ENCODE data around the gene CCS.
"Not testable (repeated sequence)": the region's sequence is repeated elsewhere in the genome, so short reads cannot be mapped to it uniquely, and the experiment has no call there.

Gene CCS

GRCh38 chr11:66591175-66591574 is 1.8 kb upstream of the CCS start:
- no peak for DNase-seq (ENCODE audit: low read depth)

DNA sequence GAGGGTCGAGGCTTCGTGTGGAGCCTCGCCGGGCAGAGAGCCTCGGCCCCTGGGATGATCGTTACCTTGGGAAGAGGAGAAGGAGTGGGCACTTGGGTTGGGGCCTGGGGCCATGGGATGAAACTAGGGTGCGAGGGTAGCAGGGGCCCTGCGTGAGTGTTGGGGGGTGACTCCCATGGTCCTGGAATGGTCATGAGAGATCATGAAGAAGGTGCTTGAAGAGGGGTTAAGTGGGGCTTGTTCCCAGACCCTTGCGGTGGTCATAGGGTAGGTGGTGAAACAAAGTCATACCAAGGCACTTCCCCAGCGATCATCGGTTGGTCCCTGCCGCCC is 284 bp downstream of the CCS start:
- DNase-seq (ENCODE audit: low read depth): no peak

DNA sequence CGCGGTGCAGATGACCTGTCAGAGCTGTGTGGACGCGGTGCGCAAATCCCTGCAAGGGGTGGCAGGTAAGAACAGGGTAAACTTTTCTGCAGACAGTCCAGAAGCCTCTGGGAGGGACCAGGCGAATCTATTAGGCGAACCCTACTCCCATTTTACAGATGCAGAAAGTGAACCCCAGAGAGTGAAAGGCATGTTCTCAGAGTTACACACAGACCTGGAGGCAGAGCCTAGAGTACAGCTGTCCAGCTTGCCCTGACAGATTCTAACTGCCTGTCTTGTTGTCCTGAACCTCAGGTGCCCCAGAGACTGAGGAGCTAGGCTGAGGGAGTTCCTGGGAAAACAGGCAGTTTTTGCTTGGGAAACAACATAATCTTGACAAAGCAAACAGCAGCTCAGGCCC is 665 bp downstream of the CCS start:
- DNase-seq (ENCODE audit: low read depth): no peak

- DNase-seq (ENCODE audit: low read depth): no peak
Observed at GRCh38 chr11:66595245-66595904, 2.4 kb downstream of the CCS start.

GRCh38 chr11:66598993-66599392 is 6.0 kb downstream of the CCS start:
- DNase-seq (ENCODE audit: low read depth): no peak

- DNase-seq (ENCODE audit: low read depth): no peak
Observed at GRCh38 chr11:66600219-66600618, 7.2 kb downstream of the CCS start.

DNA sequence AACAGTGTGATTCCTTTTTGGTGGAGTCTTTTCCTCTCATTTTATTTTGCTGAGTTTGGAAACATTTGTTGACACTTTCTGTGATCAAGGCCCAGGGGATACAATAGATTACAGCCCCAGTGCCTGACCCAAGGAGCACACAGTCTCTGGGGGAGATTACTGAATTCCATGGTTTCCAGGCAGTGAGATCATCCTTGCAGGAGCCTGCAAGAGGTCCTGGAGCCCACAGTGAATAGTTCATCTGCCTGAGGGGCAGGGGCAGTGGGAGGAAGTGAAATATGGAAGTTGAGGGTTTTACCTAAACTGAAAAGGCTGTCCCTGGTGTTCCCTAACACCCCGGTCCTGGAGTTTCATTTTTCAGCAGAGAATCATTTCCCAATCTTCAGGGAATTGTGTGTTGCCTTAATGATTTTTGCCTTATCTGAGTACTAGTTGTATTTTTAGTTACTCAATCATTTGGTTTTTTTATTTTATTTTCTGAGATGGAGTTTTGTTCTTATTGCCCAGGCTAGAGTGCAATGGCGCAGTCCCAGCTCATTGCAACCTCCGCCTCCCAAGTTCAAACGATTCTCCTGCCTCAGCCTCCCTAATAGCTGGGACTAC is 7.7 kb downstream of the CCS start:
- no peak for DNase-seq (ENCODE audit: low read depth)

GRCh38 chr11:66603072-66603471 is 10.1 kb downstream of the CCS start:
- no peak for DNase-seq (ENCODE audit: low read depth)

GRCh38 chr11:66604155-66604554 is 11.2 kb downstream of the CCS start:
- DNase-seq (ENCODE audit: low read depth): no peak

- not testable (repeated sequence) for DNase-seq (ENCODE audit: low read depth)
Observed at GRCh38 chr11:66606608-66607007, 13.6 kb downstream of the CCS start.

DNA sequence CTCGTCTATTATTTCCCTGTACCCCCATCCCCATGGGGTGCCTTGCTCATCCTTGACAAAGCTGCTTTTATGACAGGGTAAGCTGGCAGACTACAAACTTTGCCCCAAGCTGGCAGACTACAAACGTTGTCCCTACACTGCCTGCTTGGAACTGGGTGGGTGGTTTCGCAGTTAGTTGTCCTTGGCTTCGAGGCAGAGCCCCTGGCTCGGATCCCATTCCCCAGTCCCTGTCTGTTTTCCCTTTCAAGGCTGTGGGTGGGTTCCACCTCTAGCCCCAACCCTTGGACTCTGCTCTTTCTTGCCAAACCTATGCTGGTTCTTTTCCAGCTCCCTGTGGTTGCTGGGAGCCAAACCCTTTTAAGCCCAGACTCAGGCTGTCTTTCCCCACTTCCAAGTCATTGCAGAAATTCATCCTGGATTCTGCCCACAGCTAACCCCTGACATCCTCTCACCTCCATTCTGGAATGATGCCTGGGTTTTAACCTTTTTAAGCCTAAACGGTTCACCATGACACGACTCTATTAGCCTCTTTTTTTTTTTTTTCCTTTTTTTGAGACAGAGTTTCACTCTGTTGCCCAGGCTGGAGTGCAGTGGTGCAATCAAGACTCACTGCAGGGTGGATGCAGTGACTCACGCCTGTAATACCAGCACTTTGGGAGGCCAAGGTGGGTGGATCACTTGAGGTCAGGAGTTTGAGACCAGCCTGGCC is 14.3 kb downstream of the CCS start:
- no peak for DNase-seq (ENCODE audit: low read depth)

DNA sequence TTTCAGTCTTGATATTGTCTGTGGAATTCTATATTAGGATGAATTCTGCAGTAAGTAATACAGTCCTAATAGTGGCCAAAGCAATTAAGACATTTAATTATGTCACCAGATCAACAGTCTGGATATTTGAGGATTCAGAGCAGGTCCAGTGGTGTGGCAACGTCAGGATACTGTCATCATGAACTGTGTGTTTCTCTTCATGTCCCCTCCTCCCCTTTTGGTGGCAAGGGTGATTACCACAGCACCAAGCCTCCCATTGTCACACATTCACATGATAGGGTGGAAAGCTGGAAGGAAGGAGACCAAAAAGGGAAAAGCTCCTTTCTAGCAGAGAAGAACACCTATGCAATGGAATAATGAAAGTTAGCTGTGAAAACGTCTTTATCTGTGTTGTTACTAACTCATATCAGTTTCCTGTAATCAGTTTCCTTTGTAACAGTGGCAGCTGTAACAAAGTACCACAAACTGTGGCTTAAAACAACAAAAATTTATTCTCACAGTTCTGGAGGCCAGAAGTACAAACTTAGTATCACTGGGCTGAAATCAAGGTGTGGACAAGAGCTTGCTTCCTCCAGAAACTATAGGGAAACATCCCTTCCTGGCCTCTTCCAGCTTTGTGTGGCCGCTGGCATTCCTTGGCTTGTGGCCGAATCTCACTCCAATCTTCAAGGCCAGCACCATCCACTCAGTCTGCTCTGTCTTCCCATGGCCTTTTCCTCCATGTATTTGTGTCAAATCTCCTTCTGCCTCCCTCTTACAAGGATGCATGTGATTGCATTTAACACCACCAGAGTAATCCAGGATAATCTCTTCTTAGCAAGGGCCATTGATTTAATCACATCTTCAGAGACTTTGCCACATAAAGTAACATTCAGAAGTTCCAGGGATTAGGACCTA is 17.0 kb downstream of the CCS start:
- no peak for DNase-seq (ENCODE audit: low read depth)

DNA sequence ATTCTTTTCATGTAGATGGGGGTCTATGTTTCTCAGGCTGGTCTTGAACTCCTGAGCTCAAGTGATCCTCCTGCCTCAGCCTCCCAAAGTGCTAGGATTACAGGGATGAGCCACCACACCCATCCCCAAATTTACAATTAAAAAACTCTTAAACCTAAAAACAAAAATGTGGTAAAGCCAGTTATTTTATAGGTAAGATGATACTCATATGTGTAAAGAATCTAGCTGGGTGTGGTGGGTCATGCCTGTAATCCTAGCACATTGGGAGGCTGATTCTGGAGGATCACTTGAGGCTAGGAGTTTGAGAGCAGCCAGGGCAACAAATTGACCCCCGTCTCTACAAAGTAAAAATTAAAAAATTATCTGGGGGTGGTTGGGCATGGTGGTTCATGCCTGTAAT is 19.5 kb downstream of the CCS start:
- no peak for DNase-seq (ENCODE audit: low read depth)

DNA sequence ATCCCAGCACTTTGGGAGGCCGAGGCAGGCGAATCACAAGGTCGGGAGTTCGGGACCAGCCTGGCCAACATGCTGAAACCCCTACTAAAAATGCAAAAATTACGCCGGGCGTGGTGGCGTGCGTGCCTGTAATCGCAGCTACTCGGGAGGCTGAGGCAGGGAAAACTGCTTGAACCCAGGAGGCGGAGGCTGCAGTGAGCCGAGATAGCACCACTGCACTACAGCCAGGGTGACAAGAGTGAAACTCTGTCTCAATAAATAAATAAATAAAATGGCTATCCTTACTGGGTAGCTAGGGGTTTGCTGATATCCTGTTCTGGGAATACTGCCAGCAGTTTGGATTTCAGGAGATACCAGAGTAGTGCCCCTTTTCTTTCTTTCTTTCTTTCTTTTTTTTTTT is 21.1 kb downstream of the CCS start:
- no peak for DNase-seq (ENCODE audit: low read depth)

DNA sequence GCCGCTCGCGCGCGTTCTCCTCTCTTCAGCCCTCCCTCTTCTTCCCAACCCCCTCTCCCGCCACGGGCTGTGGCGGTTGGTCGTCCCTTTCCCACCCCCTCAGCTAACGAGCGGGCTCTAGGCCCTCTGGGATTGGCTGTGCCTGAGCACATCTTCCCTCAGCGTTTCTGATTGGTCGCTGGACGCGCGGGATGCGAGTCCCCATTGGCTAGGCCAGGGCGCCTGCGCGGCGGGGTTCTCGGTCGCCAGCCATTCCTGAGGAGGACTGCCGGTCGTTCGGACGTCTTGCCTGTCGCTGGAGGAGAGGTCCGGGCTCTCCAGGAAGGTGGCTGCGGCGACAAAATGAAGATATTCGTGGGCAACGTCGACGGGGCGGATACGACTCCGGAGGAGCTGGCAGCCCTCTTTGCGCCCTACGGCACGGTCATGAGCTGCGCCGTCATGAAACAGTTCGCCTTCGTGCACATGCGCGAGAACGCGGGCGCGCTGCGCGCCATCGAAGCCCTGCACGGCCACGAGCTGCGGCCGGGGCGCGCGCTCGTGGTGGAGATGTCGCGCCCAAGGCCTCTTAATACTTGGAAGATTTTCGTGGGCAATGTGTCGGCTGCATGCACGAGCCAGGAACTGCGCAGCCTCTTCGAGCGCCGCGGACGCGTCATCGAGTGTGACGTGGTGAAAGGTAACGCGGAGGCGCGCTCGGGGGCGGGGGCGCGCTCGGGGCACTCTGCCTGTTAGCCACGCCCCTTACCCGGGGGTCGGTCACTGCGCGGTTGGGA is 23.6 kb downstream of the CCS start, which contains the start of gene RBM14:
Gene RBM14, plus strand, starts transcription at position 252 of the 776 bp plus-strand sequence. Its CDS starts 91 bp downstream, at position 343.
- peak; percentile 97 for DNase-seq (ENCODE audit: low read depth)

- DNase-seq (ENCODE audit: low read depth): no peak
Observed at GRCh38 chr11:66617155-66617834, 24.3 kb downstream of the CCS start.

DNA sequence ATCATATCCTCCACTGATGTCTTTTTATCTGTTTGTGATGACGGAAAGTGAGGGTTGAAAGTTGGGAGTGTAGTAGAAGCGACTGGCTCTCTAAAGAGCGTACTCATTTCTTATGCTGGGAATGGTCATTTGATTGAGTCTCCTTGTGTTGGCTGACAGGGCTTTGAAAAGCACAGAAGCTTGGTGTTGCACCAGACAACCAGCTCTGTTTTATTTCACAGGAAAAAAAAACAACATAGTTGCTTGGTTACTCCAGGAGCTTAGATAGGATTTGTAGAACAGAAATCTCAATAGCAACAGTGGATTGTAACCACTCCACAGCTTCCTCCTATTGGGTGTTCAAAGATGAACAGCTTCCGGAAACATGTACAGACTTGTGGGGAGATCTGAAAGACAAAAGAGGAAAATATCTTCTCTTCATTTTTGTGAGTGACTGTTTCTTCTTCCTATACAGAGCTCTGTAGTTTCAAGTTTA is 26.1 kb downstream of the CCS start:
- DNase-seq (ENCODE audit: low read depth): no peak

GRCh38 chr11:66624450-66624849 is 31.5 kb downstream of the CCS start:
- no peak for DNase-seq (ENCODE audit: low read depth)

DNA sequence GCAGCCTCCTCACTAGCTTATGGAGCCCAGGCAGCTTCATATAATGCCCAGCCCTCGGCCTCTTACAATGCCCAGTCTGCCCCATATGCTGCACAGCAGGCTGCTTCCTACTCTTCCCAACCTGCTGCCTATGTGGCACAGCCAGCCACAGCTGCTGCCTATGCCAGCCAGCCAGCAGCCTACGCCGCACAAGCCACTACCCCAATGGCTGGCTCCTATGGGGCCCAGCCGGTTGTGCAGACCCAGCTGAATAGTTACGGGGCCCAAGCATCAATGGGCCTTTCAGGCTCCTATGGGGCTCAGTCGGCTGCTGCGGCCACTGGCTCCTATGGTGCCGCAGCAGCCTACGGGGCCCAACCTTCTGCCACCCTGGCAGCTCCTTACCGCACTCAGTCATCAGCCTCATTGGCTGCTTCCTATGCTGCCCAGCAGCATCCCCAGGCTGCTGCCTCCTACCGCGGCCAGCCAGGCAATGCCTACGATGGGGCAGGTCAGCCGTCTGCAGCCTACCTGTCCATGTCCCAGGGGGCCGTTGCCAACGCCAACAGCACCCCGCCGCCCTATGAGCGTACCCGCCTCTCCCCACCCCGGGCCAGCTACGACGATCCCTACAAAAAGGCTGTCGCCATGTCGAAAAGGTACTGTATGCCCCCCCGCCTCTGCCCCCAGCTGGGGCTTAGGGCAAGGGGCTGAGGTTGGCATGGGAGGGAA is 32.2 kb downstream of the CCS start:
- DNase-seq (ENCODE audit: low read depth): no peak

GRCh38 chr11:66625752-66626149 is 32.8 kb downstream of the CCS start:
- DNase-seq (ENCODE audit: low read depth): no peak
